K562 (cell line): Measurements from ENCODE around the gene GOLGB1. TPM values are rescaled to one million over a fixed set of nuclear protein-coding genes. Genes with fewer than 3 reads are reported as not detected.

ENCODE experiments used
- ATAC-seq: fragments of 200-7000 bp; cut with Tn5 transposase; 3 replicates; pipeline ENCODE4 v1.9.1; 2020; ENCODE audit warnings: moderate library complexity
- BruUV-seq: library from RNA; stranded (reverse); fragments of 400-500 nt; replicated peaks from 2 replicates; lab custom pipeline; 2021; lab: Mats Ljungman, UMichigan
- CTCF ChIA-PET: fragments of 300-600 bp; formaldehyde crosslinking; extraction: SDS; loops from one replicate; lab custom pipeline; 2021; ENCODE audit warnings: low intra/inter-chr PET ratio; lab: Yijun Ruan, JAX
- POLR2A ChIA-PET: fragments of 300-600, 350-650 bp; sonication (Branson Sonifier 250); formaldehyde crosslinking; extraction: SDS; loops from one replicate; lab custom pipeline; 2021; ENCODE audit warnings: antibody characterized with exemption, inconsistent platforms; lab: Yijun Ruan, JAX
- DNase-seq, 4 experiments: peaks; one replicate each; pipeline versions ENCODE4 v3.0.0 to v3.0.0-alpha.2; 2011 to 2018; ENCODE audit warnings: low spot score in 3 of 4, mixed read lengths in 3 of 4; ENCODE audit errors: extremely low read depth in 1 of 4
- FAIRE-seq: peaks from 2 replicates; lab custom pipeline; 2011; peaks lifted over from hg19 to GRCh38; lab: Jason Lieb, UNC
- H2AFZ ChIP-seq: 2 replicates; pipeline ENCODE4 v1.6.0; 2011; ENCODE audit warnings: low read depth, low read length, control low read depth, inconsistent platforms
- H3K27ac ChIP-seq: fragments of 200-600 bp; 3 replicates; pipeline ENCODE4 v1.8.0; 2011; ENCODE audit warnings: low read depth, mild to moderate bottlenecking, control low read depth, inconsistent platforms, low read length, moderate library complexity, mixed read lengths; ENCODE audit errors: extremely low read depth
- H3K27me3 ChIP-seq, 2 experiments: fragments of 300-600 bp in 1 of 2; 2 replicates in 1 of 2; 3 replicates in 1 of 2; pipeline versions ENCODE4 v1.6.0 to v1.8.0; 2011; ENCODE audit warnings: inconsistent platforms in 2 of 2, low read length in 2 of 2, mild to moderate bottlenecking in 1 of 2, mixed read lengths in 1 of 2, moderate library complexity in 1 of 2; ENCODE audit not compliant: control insufficient read depth in 2 of 2, insufficient read depth in 2 of 2
- H3K36me3 ChIP-seq: fragments of 300-600 bp; 3 replicates; pipeline ENCODE4 v1.8.0; 2011; ENCODE audit warnings: mild to moderate bottlenecking, low read length, inconsistent platforms; ENCODE audit not compliant: control insufficient read depth, insufficient read depth
- H3K4me1 ChIP-seq, 2 experiments: fragments of 200-600 bp in 1 of 2; replicated peaks in 1 of 2; 2 replicates in 1 of 2; 3 replicates in 1 of 2; pipeline versions ENCODE4 v1.5.1 to v1.8.0; 2011; ENCODE audit warnings: inconsistent platforms in 2 of 2, low read length in 2 of 2, mild to moderate bottlenecking in 1 of 2, mixed read lengths in 1 of 2, moderate library complexity in 1 of 2; ENCODE audit not compliant: control insufficient read depth in 2 of 2, insufficient read depth in 2 of 2
- H3K4me2 ChIP-seq: 2 replicates; pipeline ENCODE4 v1.6.1; 2011; ENCODE audit warnings: low read length, control low read depth, inconsistent platforms, mixed read lengths; ENCODE audit not compliant: insufficient read depth
- H3K4me3 ChIP-seq: fragments of 200-600 bp; sonication (generic), shearing (Covaris generic); 2 replicates; pipeline ENCODE4 v1.5.1; 2016; ENCODE audit warnings: control low read depth, inconsistent platforms
- H3K79me2 ChIP-seq: fragments of 200-600 bp; 3 replicates; pipeline ENCODE4 v1.8.0; 2011; ENCODE audit warnings: low read length, inconsistent platforms; ENCODE audit not compliant: control insufficient read depth, insufficient read depth
- H3K9ac ChIP-seq, 2 experiments: 2 replicates each; pipeline versions ENCODE4 v1.6.0 to v1.6.1; 2011; ENCODE audit warnings: low read depth in 2 of 2, low read length in 2 of 2, control low read depth in 1 of 2, inconsistent platforms in 1 of 2, mild to moderate bottlenecking in 1 of 2, mixed read lengths in 1 of 2; ENCODE audit not compliant: insufficient read depth in 1 of 2
- H3K9me1 ChIP-seq: one replicate; pipeline ENCODE4 v1.6.0; 2011; ENCODE audit warnings: inconsistent platforms, mild to moderate bottlenecking, low read length, moderate library complexity; ENCODE audit not compliant: control insufficient read depth, insufficient read depth
- H3K9me3 ChIP-seq: replicated peaks from 2 replicates; pipeline ENCODE4 v1.5.1; 2011; ENCODE audit warnings: low read depth, low read length, inconsistent platforms; ENCODE audit not compliant: control insufficient read depth, insufficient read depth
- H4K20me1 ChIP-seq: replicated peaks from 2 replicates; pipeline ENCODE4 v1.6.1; 2011; ENCODE audit warnings: low read length, inconsistent platforms, mixed read lengths; ENCODE audit not compliant: control insufficient read depth, insufficient read depth
- PHF8 ChIP-seq: fragments of 200-600 bp; sonication (generic); IDR thresholded peaks from 2 replicates; pipeline ENCODE4 v1.6.1; 2012; ENCODE audit warnings: mixed run types, mild to moderate bottlenecking, inconsistent platforms, low read length, moderate library complexity, borderline replicate concordance
- ZNF707 ChIP-seq: fragments of 250-450 bp; sonication (Bioruptor Pico); conservative IDR thresholded peaks from 2 replicates; pipeline ENCODE4 v1.8.0; 2022; ENCODE audit warnings: inconsistent platforms, mild to moderate bottlenecking, moderate library complexity
- WGBS: fragments of 100-300 bp; shearing (Covaris generic); methylation state at CpG from one replicate; pipeline ENCODE4 v1.1.6; 2016; ENCODE audit warnings: low coverage, mixed read lengths; ENCODE audit not compliant: insufficient coverage; ENCODE audit errors: missing lambda C conversion rate; 5-methylcytosine and 5-hydroxymethylcytosine counted together
- in situ Hi-C: fragments of 300-500 bp; cut with MboI; formaldehyde crosslinking; loops from 4 replicates; pipeline ENCODE4 v1.15.0; 2018; ENCODE audit warnings: inconsistent platforms, mixed read lengths
- intact Hi-C: fragments of 100-400 bp; cut with micrococcal nuclease; formaldehyde crosslinking; loops from 2 replicates; pipeline ENCODE4 v1.14.2; 2022
- polyA plus RNA-seq, 8 experiments: library from polyadenylated mRNA; depleted of rRNA in 4 of 8; stranded (reverse) in 5 of 8; unstranded in 3 of 8; fragments of >200 nt; fragmentation: Nextera tagmentation in 2 of 8; fragmentation: Illumina TruSeq in 1 of 8; extraction: Ambion mirVana in 2 of 8; extraction: Trizol in 1 of 8; gene quantifications; 2 replicates each; pipeline versions ENCODE4 v1.2.1 to v1.2.3, GENCODE V29; 2011 to 2014; ENCODE audit warnings: inconsistent platforms in 1 of 8, missing spikeins in 1 of 8
- total RNA-seq, 7 experiments: library from RNA; depleted of rRNA in 6 of 7; stranded (reverse); fragments of >200 nt in 6 of 7; fragmentation: Illumina TruSeq in 2 of 7; extraction: Trizol in 2 of 7; gene quantifications; 2 replicates each; pipeline versions ENCODE4 v1.2.1 to v1.2.3, GENCODE V29; 2011 to 2021; ENCODE audit warnings: low replicate concordance in 1 of 7
- TF ChIP-seq, protein P1 (sequence below): IDR thresholded peaks from 2 replicates; pipeline ENCODE4 v1.6.1; 2016; ENCODE audit warnings: missing genetic modification characterization, missing compliant biosample characterization

GOLGB1 gene
- total and polyA plus RNA-seq, 9 of the 15 experiments (the other 6 are each of a cell fraction or from before 2014, with no cell fraction given), result 4.0 to 16.3 (median 9.7) TPM

DNA sequence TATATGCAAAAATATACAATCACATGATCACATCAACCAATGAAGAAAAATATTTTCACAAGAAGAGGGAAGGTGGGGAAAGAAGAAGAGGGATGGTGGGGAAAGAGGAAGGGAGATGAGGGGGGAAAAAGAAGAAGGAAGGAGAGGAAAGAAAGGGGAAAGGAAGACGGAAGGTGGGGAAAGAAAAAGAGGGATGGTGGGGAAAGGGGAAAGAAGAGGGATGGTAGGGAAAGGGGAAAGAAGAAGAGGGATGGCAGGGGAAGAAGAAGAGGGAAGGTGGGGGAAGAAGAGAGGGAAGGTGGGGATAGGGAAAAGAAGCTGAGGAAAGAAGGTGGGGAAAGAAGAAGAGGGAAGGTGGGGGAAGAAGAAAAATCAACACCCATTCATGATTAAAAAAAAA, 3.2 kb upstream of the GOLGB1 start:
- TF ChIP-seq PHF8, result no peak
- TF ChIP-seq, protein P1, sequence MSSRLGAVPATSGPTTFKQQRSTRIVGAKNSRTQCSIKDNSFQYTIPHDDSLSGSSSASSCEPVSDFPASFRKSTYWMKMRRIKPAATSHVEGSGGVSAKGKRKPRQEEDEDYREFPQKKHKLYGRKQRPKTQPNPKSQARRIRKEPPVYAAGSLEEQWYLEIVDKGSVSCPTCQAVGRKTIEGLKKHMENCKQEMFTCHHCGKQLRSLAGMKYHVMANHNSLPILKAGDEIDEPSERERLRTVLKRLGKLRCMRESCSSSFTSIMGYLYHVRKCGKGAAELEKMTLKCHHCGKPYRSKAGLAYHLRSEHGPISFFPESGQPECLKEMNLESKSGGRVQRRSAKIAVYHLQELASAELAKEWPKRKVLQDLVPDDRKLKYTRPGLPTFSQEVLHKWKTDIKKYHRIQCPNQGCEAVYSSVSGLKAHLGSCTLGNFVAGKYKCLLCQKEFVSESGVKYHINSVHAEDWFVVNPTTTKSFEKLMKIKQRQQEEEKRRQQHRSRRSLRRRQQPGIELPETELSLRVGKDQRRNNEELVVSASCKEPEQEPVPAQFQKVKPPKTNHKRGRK (tag), result peak; percentile 80
- ChIA-PET POLR2A (no interaction called here), CTCF (no interaction called here)
- Histone ChIP-seq H3K9me1 (no peaks in the 10 kb centered on the region), H3K4me1 (peaks cover 6 to 7% of the 10 kb centered on the region in 2 experiments; a peak in 3 of 5 replicates), H3K9ac (no peak overlapping the region), H3K4me3 (no peak overlapping the region), H3K27ac (no peak overlapping the region), H3K9me3 (no peaks in the 10 kb centered on the region), H3K79me2 (peaks cover 20% of the 10 kb centered on the region), H2AFZ (no peak overlapping the region), H3K27me3 (no peaks in the 10 kb centered on the region), H3K4me2 (no peak overlapping the region), H3K36me3 (no peaks in the 10 kb centered on the region), H4K20me1 (0 out of 2 replicates have a peak, but pooled peaks cover 4% of the 10 kb centered on the region)
- intact Hi-C loops, result no loop called here
- ATAC-seq, result no peak
- no TSS peak for BruUV-seq
- no peak for FAIRE-seq
- WGBS, result no CpG with 5 or more reads among the region's 1 CpG
- DNase-seq, result no peak
- in situ Hi-C loops, result no loop called here

DNA sequence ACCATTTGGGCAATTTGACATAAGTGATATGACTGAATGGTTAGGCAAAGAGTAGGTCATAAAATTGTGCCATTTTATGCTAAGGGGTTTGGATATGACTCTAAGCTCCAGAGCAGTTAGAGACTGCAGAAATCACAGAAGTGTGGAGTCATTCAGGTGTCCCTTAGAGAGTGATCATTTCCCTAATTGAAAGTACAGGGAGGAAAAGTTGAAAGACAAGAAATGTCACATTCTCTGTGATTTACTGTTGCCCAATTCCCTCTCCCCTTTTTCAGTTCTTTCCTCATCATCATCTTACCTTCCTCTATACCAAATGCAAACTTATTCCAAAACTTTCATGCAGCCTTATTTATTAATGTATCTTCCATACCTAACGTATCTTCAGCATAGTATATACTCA, 2.7 kb upstream of the GOLGB1 start:
- no peaks in the 10 kb centered on the region for H3K9me3 ChIP-seq
- no peak for DNase-seq
- no peaks in the 10 kb centered on the region for H3K36me3 ChIP-seq
- no peaks in the 10 kb centered on the region for H3K27me3 ChIP-seq
- H4K20me1 ChIP-seq, result 0 out of 2 replicates have a peak, but pooled peaks cover 4% of the 10 kb centered on the region
- H3K9ac ChIP-seq, result no peak overlapping the region
- intact Hi-C loops (no loop called here), in situ Hi-C loops (no loop called here)
- no peak overlapping the region for H3K27ac ChIP-seq
- FAIRE-seq, result no peak
- BruUV-seq, result no TSS peak
- H3K9me1 ChIP-seq, result no peaks in the 10 kb centered on the region
- no peak for ATAC-seq
- H3K79me2 ChIP-seq, result peaks cover 25% of the 10 kb centered on the region
- no peak overlapping the region for H2AFZ ChIP-seq
- peaks cover 1 to 6% of the 10 kb centered on the region in 2 experiments; a peak in 3 of 5 replicates for H3K4me1 ChIP-seq
- no peak overlapping the region for H3K4me2 ChIP-seq
- ChIA-PET POLR2A (no interaction called here), CTCF (no interaction called here)
- TF ChIP-seq ZNF707 (CRISPR knock-in tag), result no peak
- no peak overlapping the region for H3K4me3 ChIP-seq
- WGBS, result 0% methylated on average over 1 of the region's 1 CpG
